DMS153 treated with DMSO at 0.1 percent for 48 hours (cell line): ENCODE data around the gene RNF152.

Experiments
- DNase-seq: peaks from one replicate; lab custom pipeline; 2025; ENCODE audit not compliant: unreplicated experiment; lab: John Stamatoyannopoulos, UW

RNF152 gene

GRCh38 chr18:61892683-61893308 lies at the start of gene RNF152:
TSS of gene RNF152 (minus strand) at chr18:61893007. CDS start at chr18:61816463, 76,544 bp downstream.
- peak; percentile 39 for DNase-seq

- no peak for DNase-seq
Observed at GRCh38 chr18:61941948-61942471, 49.2 kb upstream of the RNF152 start.

GRCh38 chr18:61939046-61939674 lies 46.4 kb upstream of the RNF152 start:
- no peak for DNase-seq

GRCh38 chr18:61935362-61935761 lies 42.6 kb upstream of the RNF152 start:
- DNase-seq, result no peak

GRCh38 chr18:61931654-61932379 lies 39.0 kb upstream of the RNF152 start:
- no peak for DNase-seq

- peak; percentile 80 for DNase-seq
Observed at GRCh38 chr18:61929881-61930640, 37.3 kb upstream of the RNF152 start.

- no peak for DNase-seq
Observed at GRCh38 chr18:61926532-61926931, 33.7 kb upstream of the RNF152 start.

GRCh38 chr18:61924550-61924949 lies 31.7 kb upstream of the RNF152 start:
- no peak for DNase-seq

GRCh38 chr18:61922435-61922834 lies 29.6 kb upstream of the RNF152 start:
- DNase-seq, result no peak

- no peak for DNase-seq
Observed at GRCh38 chr18:61921621-61922235, 28.9 kb upstream of the RNF152 start.

GRCh38 chr18:61917818-61918217 lies 25.0 kb upstream of the RNF152 start:
- DNase-seq, result no peak

- no peak for DNase-seq
Observed at GRCh38 chr18:61912476-61912875, 19.7 kb upstream of the RNF152 start.

GRCh38 chr18:61910101-61910500 lies 17.3 kb upstream of the RNF152 start:
- DNase-seq, result no peak

- no peak for DNase-seq
Observed at GRCh38 chr18:61908661-61909060, 15.9 kb upstream of the RNF152 start.

GRCh38 chr18:61901323-61901986 lies 8.6 kb upstream of the RNF152 start:
- DNase-seq, result peak; percentile 40

- DNase-seq, result no peak
Observed at GRCh38 chr18:61900504-61901281, 7.9 kb upstream of the RNF152 start.

- no peak for DNase-seq
Observed at GRCh38 chr18:61898640-61899101, 5.9 kb upstream of the RNF152 start.

- DNase-seq, result no peak
Observed at GRCh38 chr18:61896757-61897156, 4.0 kb upstream of the RNF152 start.

- no peak for DNase-seq
Observed at GRCh38 chr18:61896118-61896517, 3.3 kb upstream of the RNF152 start.
